ENCODE results near the gene ARL4A. TPM values are rescaled to one million over a fixed set of nuclear protein-coding genes. Genes with fewer than 3 reads are reported as not detected.

Gene ARL4A
- total and polyA plus RNA-seq, 2 of the 13 experiments (the other 11 are each of a cell fraction or from before 2014, with no cell fraction given): 10.8 to 25.6 TPM

DNA sequence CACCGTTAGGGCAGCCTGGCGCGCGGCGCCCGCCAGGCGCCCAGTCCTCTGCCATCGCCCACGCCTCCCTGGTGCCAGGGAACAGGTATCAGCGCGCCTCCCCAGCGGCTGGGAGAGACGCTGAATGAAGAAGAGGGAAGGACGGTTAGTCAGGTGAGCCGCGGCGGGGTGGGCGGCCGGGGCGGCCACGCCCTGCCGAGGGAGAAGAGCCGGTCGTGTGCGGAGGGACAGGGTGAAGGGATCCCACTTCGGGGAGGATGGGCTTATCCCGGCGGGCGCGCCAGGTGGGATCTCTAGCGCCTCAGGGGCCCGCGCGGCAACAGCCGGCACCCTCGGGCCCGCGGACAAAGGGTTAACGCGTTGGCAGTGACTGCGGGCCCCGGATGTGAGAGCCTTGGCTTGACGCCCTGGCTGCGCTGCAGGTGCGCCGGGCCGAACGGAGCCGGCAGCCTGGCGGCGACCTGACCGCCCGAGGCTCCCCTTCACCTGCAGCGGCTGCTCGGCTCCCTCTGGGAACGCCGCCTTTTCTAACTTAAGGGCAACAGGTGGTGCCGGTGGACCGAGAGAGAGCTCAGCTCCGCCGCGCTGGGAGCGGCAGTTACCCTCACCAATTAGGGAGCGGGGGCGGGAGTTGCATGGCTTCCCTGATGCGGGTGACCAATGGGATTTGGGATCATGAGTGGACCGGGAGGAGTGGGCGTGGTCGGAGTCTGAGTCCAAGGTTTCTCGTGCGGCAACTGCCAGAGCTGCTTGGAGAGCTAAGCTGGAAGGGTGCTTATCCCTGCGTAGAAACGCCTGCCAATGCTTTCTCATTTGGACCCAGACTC lies at the start of gene ARL4A (continued):
- TF ChIP-seq, protein P1, sequence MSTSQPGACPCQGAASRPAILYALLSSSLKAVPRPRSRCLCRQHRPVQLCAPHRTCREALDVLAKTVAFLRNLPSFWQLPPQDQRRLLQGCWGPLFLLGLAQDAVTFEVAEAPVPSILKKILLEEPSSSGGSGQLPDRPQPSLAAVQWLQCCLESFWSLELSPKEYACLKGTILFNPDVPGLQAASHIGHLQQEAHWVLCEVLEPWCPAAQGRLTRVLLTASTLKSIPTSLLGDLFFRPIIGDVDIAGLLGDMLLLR (CRISPR knock-in tag; IDR thresholded peaks at IDR 0.05): peak; percentile 40; the same call in 1 of the 2 replicates
- TF ChIP-seq AGO2 (optimal IDR thresholded peaks at IDR 0.05; ENCODE audit: low read depth, low read length) (peak; percentile 93), ZNF12 (CRISPR knock-in tag; IDR thresholded peaks at IDR 0.05) (no peak), ZNF264 (CRISPR knock-in tag; IDR thresholded peaks at IDR 0.05) (0 out of 2 replicates have a peak, but pooled peaks have one; percentile 30), SATB2 (CRISPR knock-in tag; IDR thresholded peaks at IDR 0.05) (0 out of 2 replicates have a peak, but pooled peaks have one; percentile 11), ZFP36L2 (CRISPR knock-in tag; IDR thresholded peaks at IDR 0.05) (no peak), MYNN (CRISPR knock-in tag; IDR thresholded peaks at IDR 0.05; ENCODE audit: low read depth) (peak; percentile 44; the same call in 1 of the 2 replicates), ZNF660 (CRISPR knock-in tag; IDR thresholded peaks at IDR 0.05; ENCODE audit: borderline replicate concordance, low read depth) (no peak), NFKB2 (CRISPR knock-in tag; IDR thresholded peaks at IDR 0.05; ENCODE audit: borderline replicate concordance) (no peak; the same call in 1 of the 2 replicates), ZNF530 (CRISPR knock-in tag; IDR thresholded peaks at IDR 0.05; ENCODE audit: low read depth) (no peak), ARHGAP35 (CRISPR knock-in tag; IDR thresholded peaks at IDR 0.05; ENCODE audit: borderline replicate concordance) (no peak), RBM39 (IDR thresholded peaks at IDR 0.05; ENCODE audit: low read depth, low read length, poor library complexity, severe bottlenecking) (peak; percentile 95), ZNF589 (CRISPR knock-in tag; conservative IDR thresholded peaks at IDR 0.05) (0 out of 2 replicates have a peak, but pooled peaks have one; percentile 72), YEATS4 (CRISPR knock-in tag; IDR thresholded peaks at IDR 0.05; ENCODE audit: borderline replicate concordance) (no peak; the same call in 1 of the 2 replicates), ZNF337 (CRISPR knock-in tag; IDR thresholded peaks at IDR 0.05; ENCODE audit: borderline replicate concordance, low read depth) (no peak), KDM2A (CRISPR knock-in tag; IDR thresholded peaks at IDR 0.05; ENCODE audit: borderline replicate concordance, low read depth) (peak; percentile 73; the same call in 1 of the 2 replicates), ZFY (CRISPR knock-in tag; IDR thresholded peaks at IDR 0.05) (peak; percentile 53), TOPORS (CRISPR knock-in tag; IDR thresholded peaks at IDR 0.05) (no peak), ZFX (CRISPR knock-in tag; IDR thresholded peaks at IDR 0.05; ENCODE audit: low read depth) (peak; percentile 55)
- TF ChIP-seq, protein P2, sequence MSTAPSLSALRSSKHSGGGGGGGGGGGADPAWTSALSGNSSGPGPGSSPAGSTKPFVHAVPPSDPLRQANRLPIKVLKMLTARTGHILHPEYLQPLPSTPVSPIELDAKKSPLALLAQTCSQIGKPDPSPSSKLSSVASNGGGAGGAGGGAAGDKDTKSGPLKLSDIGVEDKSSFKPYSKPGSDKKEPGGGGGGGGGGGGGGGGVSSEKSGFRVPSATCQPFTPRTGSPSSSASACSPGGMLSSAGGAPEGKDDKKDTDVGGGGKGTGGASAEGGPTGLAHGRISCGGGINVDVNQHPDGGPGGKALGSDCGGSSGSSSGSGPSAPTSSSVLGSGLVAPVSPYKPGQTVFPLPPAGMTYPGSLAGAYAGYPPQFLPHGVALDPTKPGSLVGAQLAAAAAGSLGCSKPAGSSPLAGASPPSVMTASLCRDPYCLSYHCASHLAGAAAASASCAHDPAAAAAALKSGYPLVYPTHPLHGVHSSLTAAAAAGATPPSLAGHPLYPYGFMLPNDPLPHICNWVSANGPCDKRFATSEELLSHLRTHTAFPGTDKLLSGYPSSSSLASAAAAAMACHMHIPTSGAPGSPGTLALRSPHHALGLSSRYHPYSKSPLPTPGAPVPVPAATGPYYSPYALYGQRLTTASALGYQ (CRISPR knock-in tag; IDR thresholded peaks at IDR 0.05): no peak
- TF ChIP-seq, protein P3, sequence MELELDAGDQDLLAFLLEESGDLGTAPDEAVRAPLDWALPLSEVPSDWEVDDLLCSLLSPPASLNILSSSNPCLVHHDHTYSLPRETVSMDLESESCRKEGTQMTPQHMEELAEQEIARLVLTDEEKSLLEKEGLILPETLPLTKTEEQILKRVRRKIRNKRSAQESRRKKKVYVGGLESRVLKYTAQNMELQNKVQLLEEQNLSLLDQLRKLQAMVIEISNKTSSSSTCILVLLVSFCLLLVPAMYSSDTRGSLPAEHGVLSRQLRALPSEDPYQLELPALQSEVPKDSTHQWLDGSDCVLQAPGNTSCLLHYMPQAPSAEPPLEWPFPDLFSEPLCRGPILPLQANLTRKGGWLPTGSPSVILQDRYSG (CRISPR knock-in tag; IDR thresholded peaks at IDR 0.05): peak; percentile 55; the same call in 1 of the 2 replicates
- TF ChIP-seq, protein P4, sequence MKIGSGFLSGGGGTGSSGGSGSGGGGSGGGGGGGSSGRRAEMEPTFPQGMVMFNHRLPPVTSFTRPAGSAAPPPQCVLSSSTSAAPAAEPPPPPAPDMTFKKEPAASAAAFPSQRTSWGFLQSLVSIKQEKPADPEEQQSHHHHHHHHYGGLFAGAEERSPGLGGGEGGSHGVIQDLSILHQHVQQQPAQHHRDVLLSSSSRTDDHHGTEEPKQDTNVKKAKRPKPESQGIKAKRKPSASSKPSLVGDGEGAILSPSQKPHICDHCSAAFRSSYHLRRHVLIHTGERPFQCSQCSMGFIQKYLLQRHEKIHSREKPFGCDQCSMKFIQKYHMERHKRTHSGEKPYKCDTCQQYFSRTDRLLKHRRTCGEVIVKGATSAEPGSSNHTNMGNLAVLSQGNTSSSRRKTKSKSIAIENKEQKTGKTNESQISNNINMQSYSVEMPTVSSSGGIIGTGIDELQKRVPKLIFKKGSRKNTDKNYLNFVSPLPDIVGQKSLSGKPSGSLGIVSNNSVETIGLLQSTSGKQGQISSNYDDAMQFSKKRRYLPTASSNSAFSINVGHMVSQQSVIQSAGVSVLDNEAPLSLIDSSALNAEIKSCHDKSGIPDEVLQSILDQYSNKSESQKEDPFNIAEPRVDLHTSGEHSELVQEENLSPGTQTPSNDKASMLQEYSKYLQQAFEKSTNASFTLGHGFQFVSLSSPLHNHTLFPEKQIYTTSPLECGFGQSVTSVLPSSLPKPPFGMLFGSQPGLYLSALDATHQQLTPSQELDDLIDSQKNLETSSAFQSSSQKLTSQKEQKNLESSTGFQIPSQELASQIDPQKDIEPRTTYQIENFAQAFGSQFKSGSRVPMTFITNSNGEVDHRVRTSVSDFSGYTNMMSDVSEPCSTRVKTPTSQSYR (CRISPR knock-in tag; IDR thresholded peaks at IDR 0.05; ENCODE audit: borderline replicate concordance): no peak

All from HepG2 (cell line).